NCI-H446 (cell line): ENCODE results near the gene ALG13.
A peak's percentile ranks its signal among the peaks of the same experiment; 100 is the strongest.
"Not testable (repeated sequence)": the region's sequence is repeated elsewhere in the genome, so short reads cannot be mapped to it uniquely, and the experiment has no call there.

ENCODE experiments used
- DNase-seq, 2 experiments: peaks; one replicate each; lab custom pipeline; 2025; lab: John Stamatoyannopoulos, UW

The ALG13 gene

DNA sequence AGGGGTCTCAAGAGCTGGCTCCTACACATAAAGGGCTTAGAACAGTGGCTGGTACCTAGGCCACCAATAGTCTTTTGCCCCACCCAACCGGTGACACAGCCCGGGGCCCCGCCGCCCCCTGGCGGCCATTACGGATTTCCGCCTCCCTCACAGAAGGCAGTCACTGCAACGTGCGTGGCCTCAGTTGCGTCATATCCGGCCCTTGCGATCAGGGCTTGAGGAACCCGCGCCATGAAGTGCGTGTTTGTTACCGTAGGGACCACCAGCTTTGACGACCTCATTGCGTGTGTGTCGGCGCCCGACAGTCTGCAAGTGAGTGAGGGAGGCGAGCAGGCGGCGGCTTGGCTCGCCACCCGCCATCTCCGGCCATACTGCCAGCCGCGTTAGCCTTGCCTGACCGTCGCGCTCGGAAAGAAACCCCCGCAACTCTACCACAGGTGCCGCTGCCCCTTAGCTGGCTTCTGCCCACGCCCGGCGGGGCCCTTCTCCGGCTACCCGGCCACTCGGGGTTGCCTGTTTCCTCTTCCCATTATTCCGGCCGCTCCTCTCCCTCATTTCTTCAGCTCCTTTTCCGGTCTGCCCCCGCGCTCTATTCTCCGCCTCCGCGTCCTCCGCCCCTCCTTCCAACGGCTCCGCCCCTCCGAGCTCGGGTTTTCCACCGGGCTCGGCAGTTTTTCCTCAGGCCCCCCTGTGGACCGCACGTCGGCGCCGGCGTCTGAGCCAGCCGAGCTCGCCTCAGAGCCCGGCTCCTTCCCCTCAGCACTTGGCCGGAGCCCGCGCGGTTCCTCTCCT is at the start of gene ALG13:
Gene ALG13 (plus strand): TSS at position 183 of the 792 bp plus-strand sequence. CDS start 49 bp downstream, at position 232.
- peak; percentile 78 to 93 for DNase-seq

DNA sequence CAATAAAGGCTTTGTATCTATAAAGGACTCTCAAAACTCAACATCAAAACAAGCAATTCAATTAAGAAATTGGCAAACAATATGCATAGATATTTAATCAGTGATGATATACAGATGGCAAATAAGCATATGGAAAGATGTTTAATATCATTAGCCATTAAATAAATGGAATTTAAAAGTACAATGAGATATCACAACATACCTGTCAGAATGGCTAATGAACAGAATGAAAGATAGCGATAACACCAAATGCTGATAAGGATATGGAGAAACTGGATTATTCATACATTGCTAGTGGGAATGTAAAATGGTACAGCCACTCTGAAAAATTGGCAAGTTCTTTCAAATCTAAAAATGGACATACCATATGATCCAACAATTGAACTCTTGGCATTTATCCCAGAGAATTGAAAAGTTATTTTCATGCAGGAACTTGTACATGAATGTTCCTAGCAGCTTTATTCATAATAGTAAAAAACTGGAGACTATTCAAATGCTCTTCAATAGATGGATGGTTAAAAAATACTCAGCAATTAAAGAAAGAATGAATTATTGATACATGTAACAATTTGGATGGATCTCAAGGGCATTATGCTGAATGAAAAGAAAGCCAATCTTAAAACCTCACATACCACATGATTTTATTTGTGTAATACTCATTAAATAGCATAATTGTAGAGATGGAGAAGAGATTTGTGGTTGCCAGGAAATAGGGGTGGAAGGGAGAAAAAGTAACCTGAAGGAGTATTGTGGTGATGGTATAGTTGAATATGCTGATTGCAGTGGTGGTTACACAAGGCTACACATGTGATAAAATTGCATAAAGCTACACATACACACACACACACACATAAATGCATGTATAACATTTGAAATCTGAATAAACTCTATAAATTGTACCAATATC is 45.9 kb upstream of the ALG13 start:
- peak; percentile 25 to 70 for DNase-seq

GRCh38 chrX:111641969-111642368 is 39.0 kb upstream of the ALG13 start:
- DNase-seq = no peak

DNA sequence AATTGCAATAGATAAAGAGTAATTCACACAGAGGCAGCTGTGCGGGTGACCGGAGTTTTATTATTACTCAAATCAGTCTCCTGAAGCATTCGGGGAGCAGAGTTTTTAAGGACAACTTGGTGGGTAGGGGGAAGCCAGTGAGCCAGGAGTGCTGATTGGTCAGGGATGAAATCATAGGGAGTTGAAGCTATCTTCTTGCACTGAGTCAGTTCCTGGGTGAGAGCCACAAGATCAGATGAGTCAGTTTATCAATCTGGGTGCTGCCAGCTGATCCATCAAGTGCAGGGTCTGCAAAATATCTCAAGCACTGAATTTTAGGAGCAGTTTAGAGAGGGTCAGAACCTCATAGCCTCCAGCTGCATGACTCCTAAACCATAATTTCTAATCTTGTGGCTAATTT is 35.8 kb upstream of the ALG13 start:
- not testable (repeated sequence) for DNase-seq

GRCh38 chrX:111645607-111646006 is 35.4 kb upstream of the ALG13 start:
- DNase-seq = no peak

GRCh38 chrX:111646515-111646914 is 34.5 kb upstream of the ALG13 start:
- DNase-seq = no peak

DNA sequence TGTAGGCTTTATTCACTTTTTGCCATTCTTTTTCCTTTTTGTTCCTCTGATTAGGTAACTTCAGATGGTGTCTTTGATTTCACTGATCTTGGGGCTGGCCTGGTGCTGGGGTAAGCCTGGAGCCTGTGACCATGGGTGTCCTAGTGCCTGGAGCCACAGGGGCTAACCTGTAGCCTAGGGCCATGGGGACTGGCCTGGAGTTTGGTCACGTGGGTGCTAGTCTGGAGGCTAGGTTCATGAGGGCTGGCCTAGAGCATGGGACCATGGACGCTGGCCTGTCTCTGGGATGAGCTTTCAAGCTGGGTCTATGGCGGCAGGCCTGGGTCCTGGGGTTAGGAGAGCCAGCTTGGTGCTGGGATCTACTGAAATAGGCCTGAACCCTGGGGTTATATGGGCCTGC is 32.2 kb upstream of the ALG13 start:
- no peak for DNase-seq

GRCh38 chrX:111649638-111650037 is 31.3 kb upstream of the ALG13 start:
- DNase-seq = no peak

GRCh38 chrX:111650845-111651244 is 30.1 kb upstream of the ALG13 start:
- DNase-seq = no peak

DNA sequence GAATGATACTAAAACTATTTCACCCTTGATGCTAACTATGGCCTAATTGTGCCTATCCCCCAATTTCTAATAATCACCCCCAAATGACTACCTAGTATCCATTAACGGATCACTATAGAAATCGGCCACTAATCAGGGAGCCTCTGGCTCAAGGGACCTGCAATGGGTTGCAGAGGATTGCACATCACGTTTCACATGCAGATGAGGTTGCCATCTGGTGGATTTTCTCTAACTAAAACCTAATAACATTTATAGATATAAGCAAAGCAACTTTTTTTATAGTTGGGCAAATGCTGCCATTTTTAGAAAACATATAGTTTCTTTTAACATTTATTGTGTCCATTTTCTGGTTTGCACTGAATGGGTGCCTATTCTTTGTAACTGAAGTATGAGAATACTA is 28.3 kb upstream of the ALG13 start:
- peak in 1 of 2 experiments; percentile 32 for DNase-seq

GRCh38 chrX:111661241-111661640 is 19.7 kb upstream of the ALG13 start:
- DNase-seq = no peak

DNA sequence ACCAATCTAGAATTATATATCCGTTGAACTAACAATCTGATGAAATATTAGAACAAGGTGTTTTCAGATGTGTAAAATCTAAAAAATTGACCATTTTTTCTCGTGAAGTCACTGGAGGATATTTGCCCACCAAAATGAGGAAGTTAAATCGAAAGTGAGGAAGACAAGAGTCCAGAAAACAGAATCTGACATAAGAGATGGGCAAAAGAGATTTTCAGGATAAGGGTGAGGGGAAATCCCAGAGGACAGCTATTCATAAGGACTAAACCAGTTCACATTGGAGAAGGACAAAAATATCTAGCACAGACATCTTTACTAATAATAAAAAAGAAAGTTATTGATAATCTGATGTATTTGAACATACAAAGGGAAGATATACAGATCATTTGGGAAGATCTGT is 18.7 kb upstream of the ALG13 start:
- no peak for DNase-seq

DNA sequence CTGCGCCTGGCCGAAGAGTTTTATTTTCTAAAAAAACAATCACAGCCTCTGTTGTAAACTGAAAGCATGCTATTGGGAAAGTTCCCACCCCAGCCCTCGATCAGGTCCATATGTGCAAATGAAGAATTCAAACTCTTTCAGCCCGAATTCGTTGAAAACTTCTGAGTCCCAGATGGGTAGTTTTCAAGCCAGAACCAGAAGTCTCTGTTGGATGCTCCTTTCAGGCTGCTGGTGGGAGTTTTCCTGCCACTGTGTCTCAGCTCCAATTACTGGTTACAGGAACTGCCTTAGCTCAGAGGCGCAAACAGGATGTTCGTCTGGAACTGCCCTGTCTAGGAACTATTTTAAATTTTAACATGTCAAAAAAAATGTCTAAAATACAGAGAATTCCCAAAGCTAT is 9.3 kb upstream of the ALG13 start:
- DNase-seq = no peak

- no peak for DNase-seq
Observed at GRCh38 chrX:111687305-111687704, 6.3 kb downstream of the ALG13 start.

DNA sequence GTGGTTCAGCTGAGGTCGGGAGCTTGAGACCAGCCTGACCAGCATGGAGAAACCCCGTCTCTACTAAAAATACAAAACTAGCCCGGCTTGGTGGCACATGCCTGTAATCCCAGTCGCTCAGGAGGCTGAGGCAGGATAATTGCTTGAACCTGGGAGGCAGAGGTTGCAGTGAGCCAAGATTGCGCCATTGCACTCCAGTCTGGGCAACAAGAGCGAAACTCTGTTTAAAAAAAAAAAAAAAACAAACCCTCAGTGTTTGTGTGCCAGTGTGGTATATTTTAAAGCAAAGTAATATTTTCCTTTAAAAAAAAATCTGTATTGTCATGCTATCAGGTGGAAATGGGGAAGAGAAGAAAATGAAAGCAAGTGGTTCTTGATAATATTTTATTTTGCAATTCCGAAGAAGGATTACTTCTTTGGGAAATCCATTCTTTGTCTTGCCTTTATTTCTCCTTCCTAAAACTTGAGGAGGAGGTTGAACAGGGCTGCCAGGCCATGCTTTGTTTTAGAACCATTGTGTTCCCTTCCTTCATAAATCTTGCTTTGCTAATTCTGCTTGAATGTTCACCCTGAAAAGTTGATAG is 14.4 kb downstream of the ALG13 start:
- no peak for DNase-seq

GRCh38 chrX:111719426-111720210 is 38.6 kb downstream of the ALG13 start:
- peak in 1 of 2 experiments; percentile 7 for DNase-seq

GRCh38 chrX:111728096-111728495 is 47.1 kb downstream of the ALG13 start:
- no peak for DNase-seq

DNA sequence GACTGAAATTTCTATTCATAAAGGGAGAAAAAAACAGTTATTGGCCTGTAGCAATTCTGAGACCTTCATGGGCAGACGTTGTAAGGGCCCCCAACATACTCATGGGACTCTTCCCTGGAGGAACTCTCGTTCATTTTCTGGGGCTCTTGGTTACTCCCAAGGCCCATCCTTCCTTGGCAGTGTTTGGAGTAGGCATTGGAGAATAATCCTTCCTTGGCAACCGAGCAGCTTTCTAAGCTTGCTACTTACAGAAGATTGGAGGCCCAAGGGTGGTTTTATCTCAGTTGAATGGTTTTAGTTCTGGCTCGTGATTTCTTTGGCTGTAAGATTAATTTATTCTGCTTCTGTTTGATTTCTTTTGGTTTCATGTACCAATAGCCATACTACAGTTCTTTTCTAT is 50.4 kb downstream of the ALG13 start:
- no peak for DNase-seq

DNA sequence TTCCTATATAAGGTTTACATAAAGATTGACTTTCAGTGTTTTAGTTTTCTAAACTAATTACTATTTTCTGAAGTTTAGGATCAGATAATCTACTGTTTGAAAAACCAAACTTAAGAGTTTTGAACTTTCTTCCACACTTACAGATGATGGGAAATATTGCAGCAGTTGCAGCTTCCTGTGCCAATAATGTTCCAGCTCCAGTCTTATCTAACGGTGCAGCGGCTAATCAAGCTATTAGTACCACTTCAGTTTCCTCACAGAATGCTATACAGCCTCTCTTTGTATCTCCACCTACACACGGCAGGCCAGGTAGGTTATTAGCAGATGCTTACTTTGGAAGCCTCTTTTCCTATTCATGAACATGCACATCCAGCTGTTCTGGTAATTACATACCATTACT is 55.6 kb downstream of the ALG13 start:
- DNase-seq = no peak

DNA sequence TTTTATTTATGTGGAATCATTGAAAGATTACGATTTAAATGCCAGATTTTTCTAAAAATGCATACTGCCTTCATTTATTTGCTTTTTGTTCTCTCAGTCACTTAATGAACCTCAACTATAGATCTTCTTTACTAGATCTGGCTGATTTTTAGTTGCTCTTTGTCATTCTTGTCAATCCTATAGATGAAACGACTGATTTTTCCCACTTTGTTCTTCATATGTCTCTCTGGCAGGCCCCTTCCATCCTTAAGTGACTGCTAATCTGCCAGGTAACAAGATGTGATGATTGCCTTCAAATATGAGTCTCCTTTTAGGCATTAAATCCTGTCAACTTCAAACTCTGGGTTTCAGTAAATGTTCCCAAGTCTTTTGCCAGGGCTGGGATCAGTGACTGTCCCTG is 61.0 kb downstream of the ALG13 start:
- DNase-seq = no peak

DNA sequence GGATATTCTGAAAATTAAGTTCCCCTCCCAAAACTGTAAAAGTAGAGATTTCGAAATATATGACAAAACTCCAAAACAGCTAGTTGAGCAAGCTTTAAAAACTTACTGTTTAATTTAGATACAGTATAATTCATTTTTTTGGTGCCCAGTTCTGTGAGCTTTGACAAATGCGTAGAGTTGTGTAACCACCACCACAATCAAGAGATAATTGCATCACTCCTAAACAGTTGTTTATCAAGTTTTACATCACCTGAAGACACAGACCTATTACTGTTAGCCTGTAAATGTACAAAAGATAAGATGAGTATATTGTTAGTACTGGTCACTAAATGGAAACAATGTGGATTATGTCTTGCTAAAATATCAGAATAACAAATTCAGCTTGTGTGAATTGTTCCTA is 62.3 kb downstream of the ALG13 start:
- DNase-seq = no peak

- DNase-seq = no peak
Observed at GRCh38 chrX:111756486-111756885, 75.5 kb downstream of the ALG13 start.
